ENCODE results near the gene ATXN1L.

- TF ChIP-seq POLR2A (IDR thresholded peaks at IDR 0.05) (no peak), CTCF (IDR thresholded peaks at IDR 0.05) (no peak), EP300 (IDR thresholded peaks at IDR 0.05) (no peak)
Measured at GRCh38 chr16:71840052-71840451, 5.7 kb upstream of the ATXN1L start.

Measured in upper lobe of left lung (tissue), 4 donors.